Pons (tissue), 1 donor: Measurements from ENCODE around the gene PRUNE2.

Experiments
- DNase-seq: peaks from one replicate; pipeline ENCODE4 v3.0.0-alpha.2; 2016; ENCODE audit warnings: low spot score

Gene PRUNE2

DNA sequence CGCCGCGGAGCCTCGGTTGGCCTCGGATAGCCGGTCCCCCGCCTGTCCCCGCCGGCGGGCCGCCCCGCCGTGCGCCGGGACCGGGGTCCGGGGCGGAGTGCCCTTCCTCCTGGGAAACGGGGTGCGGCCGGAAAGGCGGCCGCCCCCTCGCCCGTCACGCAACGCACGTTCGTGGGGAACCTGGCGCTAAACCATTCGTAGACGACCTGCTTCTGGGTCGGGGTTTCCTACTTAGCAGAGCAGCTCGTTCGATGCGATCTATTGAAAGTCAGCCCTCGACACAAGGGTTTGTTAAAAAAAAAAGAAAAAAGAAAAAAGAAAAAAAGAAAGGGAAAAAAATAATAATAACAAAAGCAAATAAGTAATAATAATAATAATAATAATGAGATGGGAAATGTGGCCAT, 334.2 kb downstream of the PRUNE2 start:
- DNase-seq: no peak

DNA sequence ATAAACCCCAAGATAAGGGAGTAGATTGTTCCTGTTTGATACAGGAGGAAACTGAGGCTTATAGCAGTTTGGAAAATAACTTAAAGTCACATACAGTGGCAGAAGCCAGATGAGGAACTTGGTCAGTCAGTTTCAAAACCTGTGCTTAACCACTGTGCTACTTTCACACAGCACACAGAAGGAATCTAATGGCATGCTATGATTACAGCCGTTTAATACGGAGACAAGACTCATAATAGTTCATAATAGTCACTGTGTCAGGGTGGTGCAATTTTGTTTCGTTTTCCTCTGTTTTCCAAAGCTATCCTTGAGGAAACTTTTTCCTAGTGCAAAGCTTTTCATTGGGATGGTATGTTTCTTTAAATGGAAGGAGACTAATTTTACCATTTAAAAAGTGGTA, 334.6 kb downstream of the PRUNE2 start:
- DNase-seq: peak; percentile 14

DNA sequence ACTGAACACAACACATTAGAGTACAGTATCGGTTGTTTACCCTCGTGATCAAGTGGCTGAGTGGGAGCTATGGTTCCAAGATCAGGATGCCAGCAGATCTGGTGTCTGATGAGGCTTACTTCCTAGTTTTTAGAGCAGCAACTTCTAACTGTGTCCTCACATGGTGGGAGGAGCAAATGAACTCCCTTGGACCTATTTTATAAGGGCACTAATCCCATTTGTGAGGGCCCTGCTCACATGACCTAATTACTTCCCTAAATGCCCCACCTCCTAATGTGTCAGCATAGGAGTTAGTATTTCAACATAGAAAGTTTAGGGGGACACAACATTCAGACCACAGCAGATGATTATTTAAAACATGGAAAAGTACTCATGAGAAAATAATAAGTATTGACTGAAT, 335.1 kb downstream of the PRUNE2 start:
- no peak for DNase-seq

DNA sequence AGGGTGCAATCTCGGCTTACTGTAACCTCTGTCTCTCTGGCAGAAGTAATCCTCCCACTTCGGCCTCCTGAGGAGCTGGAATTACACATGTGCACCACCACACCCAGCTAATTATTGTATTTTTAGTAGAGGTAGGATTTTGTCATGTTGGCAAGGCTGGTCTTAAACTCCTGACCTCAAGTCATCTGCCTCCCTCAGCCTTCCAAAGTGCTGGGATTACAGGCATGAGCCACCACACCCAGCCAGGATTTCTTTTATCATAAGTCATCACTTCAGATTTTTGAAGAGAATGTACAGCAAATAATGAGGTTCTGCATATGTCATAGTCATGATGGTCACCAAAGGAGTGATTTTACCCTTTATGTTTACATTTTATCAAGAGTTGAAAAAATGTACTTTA, 338.8 kb downstream of the PRUNE2 start:
- DNase-seq: no peak

DNA sequence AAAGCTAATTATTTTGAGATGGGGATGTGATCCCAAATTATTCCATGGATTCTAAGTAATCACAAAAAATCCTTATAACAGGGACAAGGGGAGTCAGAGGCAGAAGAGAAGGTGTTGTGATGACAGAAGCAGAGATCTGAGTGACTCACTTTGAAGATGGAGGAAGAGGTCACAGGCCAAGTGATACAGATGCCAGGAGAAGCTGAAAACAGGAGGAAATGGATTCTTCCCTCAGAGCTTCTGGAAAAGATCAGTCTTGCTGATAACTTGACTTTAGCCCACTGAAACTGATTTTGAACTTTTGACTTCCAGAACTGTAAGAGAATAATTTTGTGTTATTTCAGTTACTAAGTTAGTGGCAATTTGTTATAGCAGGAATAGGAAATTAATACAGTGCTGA, 341.6 kb downstream of the PRUNE2 start:
- DNase-seq: no peak

DNA sequence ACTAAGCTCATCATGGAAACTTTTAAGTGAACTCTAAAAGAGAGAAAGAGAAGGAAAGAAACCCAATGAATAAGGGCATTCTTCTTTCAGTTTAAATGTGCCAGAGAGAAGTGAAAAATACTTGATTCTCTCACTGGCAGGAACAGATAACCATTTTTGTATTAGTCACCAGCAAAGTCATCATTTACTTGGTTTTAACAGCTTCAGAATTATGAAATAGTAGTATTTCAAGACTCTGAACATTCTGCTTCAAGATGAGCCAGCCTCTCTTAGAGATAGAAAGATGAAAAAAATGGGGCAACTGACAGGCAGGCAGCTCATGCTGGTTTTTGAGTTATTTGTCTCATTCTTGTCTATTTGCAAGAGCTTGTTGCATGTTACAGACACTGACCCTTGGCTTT, 343.4 kb downstream of the PRUNE2 start:
- no peak for DNase-seq

DNA sequence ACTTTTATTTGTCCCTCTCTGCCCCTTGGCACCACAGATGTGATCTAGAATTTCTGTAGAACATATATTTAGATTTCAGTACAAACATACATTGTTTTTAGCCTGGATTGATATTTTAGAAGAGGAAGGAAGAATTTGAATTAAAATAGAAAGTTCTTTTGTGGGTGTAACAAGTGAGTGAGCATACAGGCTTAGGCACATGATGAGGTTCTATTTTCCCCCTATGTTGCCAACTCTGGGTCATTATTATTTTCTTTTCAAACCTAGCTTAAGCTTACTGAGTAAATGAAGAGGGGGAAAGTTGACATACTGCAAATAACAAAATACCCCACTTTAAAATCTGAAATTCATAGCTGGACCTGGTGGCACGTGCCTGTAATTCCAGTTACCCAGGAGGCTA, 344.0 kb downstream of the PRUNE2 start:
- no peak for DNase-seq
